WERI-Rb-1 (cell line): Measurements from ENCODE around the gene PCDHA12.

ENCODE experiments used
- DNase-seq: peaks from one replicate; pipeline ENCODE4 v3.0.0-alpha.2; 2020
- H3K27ac ChIP-seq: fragments of 250-450 bp; sonication (Bioruptor Pico); 2 replicates; pipeline ENCODE4 v1.5.1; 2020; ENCODE audit warnings: mild to moderate bottlenecking, moderate library complexity
- H3K27me3 ChIP-seq: fragments of 250-450 bp; sonication (Bioruptor Pico); 2 replicates; pipeline ENCODE4 v1.5.1; 2021; ENCODE audit warnings: mild to moderate bottlenecking, low read depth, moderate library complexity; ENCODE audit not compliant: insufficient read depth, severe bottlenecking
- H3K36me3 ChIP-seq: fragments of 250-450 bp; sonication (Bioruptor Pico); 2 replicates; pipeline ENCODE4 v1.5.1; 2020; ENCODE audit warnings: mild to moderate bottlenecking, moderate library complexity
- H3K4me3 ChIP-seq: 2 replicates; pipeline ENCODE4 v1.5.1; 2011; ENCODE audit warnings: low read depth, mild to moderate bottlenecking, control low read depth, low read length
- H3K9me3 ChIP-seq: fragments of 250-450 bp; sonication (Bioruptor Pico); 2 replicates; pipeline ENCODE4 v1.5.1; 2021; ENCODE audit warnings: mild to moderate bottlenecking, moderate library complexity; ENCODE audit not compliant: severe bottlenecking
- TF ChIP-seq, protein P1 (sequence below): IDR thresholded peaks from 2 replicates; pipeline ENCODE4 v1.5.1; 2011; ENCODE audit warnings: low read depth, mild to moderate bottlenecking, control low read depth, inconsistent platforms, low read length

PCDHA12 gene

DNA sequence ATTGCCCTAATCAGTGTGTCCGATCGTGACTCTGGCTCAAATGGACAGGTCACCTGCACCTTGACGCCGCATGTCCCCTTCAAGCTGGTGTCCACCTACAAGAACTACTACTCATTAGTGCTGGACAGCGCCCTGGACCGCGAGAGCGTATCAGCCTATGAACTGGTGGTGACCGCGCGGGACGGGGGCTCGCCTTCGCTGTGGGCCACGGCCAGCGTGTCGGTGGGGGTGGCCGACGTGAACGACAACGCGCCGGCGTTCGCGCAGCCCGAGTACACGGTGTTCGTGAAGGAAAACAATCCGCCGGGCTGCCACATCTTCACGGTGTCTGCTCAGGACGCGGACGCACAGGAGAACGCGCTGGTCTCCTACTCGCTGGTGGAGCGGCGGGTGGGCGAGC, 8.3 kb downstream of the PCDHA12 start:
- no peak for DNase-seq
- H3K27ac ChIP-seq: no peak overlapping the region
- TF ChIP-seq, protein P1, sequence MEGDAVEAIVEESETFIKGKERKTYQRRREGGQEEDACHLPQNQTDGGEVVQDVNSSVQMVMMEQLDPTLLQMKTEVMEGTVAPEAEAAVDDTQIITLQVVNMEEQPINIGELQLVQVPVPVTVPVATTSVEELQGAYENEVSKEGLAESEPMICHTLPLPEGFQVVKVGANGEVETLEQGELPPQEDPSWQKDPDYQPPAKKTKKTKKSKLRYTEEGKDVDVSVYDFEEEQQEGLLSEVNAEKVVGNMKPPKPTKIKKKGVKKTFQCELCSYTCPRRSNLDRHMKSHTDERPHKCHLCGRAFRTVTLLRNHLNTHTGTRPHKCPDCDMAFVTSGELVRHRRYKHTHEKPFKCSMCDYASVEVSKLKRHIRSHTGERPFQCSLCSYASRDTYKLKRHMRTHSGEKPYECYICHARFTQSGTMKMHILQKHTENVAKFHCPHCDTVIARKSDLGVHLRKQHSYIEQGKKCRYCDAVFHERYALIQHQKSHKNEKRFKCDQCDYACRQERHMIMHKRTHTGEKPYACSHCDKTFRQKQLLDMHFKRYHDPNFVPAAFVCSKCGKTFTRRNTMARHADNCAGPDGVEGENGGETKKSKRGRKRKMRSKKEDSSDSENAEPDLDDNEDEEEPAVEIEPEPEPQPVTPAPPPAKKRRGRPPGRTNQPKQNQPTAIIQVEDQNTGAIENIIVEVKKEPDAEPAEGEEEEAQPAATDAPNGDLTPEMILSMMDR: no peak
- H3K36me3 ChIP-seq: no peaks in the 10 kb centered on the region; the same call in none of the 2 replicates
- H3K27me3 ChIP-seq: no peaks in the 10 kb centered on the region
- H3K9me3 ChIP-seq: no peaks in the 10 kb centered on the region
- no peak overlapping the region for H3K4me3 ChIP-seq

DNA sequence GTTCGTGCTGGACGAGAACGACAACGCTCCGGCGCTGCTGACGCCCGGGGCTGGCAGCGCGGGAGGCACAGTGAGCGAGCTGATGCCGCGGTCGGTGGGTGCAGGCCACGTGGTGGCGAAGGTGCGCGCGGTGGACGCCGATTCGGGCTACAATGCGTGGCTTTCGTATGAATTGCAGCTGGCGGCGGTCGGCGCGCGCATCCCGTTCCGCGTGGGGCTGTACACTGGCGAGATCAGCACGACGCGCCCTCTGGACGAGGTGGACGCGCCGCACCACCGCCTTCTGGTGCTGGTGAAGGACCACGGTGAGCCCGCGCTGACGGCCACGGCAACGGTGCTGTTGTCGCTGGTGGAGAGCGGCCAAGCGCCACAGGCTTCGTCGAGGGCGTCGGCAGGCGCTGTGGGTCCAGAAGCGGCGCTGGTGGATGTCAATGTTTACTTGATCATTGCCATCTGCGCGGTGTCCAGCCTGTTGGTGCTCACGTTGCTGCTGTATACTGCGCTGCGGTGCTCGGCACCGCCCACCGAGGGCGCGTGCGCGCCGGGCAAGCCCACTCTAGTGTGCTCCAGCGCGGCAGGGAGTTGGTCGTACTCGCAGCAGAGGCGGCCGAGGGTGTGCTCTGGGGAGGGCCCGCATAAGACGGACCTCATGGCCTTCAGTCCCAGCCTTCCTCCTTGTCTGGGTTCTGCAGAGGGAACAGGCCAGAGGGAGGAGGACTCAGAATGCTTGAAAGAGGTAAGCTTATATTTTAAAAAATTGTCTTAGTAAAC, 9.0 kb downstream of the PCDHA12 start:
- TF ChIP-seq, protein P1: no peak
- Histone ChIP-seq H3K27ac (no peak overlapping the region), H3K36me3 (no peaks in the 10 kb centered on the region; the same call in none of the 2 replicates), H3K9me3 (no peaks in the 10 kb centered on the region), H3K4me3 (no peak overlapping the region), H3K27me3 (no peaks in the 10 kb centered on the region)
- no peak for DNase-seq

DNA sequence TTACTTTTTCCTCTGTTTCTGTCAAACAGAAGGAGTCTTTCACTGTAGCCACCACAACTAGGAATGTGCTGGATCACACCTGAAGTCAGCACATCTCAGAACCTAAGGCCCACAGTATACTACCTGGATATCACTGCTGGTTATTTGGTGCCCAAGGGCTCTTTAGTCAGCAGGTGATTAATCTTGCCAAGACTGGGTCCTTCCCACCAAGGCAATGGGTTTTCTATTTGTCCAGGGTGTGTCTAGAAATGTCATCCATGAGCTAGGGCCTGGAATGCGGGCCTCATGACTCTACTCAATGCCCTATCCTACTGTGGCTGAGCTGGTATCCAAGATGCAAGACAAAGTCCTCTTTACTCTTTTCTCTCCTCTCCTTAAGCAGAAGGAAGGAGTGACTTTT, 41.2 kb downstream of the PCDHA12 start:
- no peak for DNase-seq
- TF ChIP-seq, protein P1: no peak
- no peaks in the 10 kb centered on the region for H3K9me3 ChIP-seq
- H3K36me3 ChIP-seq: no peaks in the 10 kb centered on the region
- H3K4me3 ChIP-seq: no peak overlapping the region
- no peaks in the 10 kb centered on the region for H3K27me3 ChIP-seq
- H3K27ac ChIP-seq: no peak overlapping the region

DNA sequence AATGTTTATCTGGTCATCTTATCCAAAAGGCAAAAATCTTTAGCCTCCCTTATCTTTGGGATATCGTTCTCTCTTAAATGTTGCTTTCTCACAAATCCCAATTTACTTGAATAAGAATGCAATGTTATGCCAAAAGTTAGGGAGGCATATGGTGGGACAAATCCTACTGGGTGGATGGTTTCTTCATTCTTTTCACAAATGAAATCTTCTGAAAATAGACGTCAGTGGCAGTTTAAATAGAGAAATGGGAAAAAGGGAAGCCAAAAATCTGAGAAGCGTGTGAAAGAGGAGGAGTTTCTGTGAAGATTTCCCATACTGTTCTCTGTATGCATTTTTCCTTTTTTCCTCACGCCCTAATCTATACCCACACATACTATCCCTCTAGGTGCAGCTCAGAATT, 48.5 kb downstream of the PCDHA12 start:
- Histone ChIP-seq H3K9me3 (no peaks in the 10 kb centered on the region), H3K27me3 (no peaks in the 10 kb centered on the region), H3K4me3 (no peak overlapping the region), H3K36me3 (peaks cover 2% of the 10 kb centered on the region; the same call in 1 of the 2 replicates), H3K27ac (no peak overlapping the region)
- no peak for DNase-seq
- TF ChIP-seq, protein P1: no peak

DNA sequence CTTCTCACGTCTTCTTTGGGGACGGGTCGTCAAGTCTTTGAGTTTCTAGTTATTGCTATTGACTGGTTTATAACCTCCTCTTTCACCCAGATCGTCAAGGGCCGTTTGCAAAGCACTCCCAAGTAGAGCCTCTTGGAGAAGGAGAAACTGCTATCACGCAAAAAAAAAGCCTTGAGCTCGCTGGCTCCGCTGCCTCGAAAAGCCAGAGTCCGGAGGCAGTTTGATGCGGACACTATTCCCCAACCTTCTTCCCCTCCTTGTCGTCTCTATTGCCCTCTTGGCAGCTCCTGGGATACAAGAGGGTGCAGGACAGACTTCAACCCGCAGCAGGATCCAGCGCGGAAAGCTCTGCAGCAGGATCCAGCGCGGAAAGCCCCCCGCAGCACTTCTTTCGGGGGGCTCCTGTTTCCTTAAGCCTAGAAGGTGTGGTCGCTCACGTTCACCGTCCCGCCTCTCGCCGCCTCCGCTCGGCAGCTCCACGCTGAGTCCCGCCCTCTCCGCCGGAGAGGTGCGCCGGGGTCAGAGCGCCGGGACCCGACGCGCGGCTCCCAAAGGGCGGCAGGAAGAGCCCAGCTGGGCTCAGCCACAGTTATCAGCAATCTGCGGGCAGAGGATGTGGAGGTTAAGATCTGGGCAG, 50.8 kb downstream of the PCDHA12 start, which contains the start of gene PCDHAC1:
PCDHAC1 (plus strand) TSS at position 494 of the 637 bp plus-strand sequence. CDS start 594 bp downstream, outside the sequence.
- peak within 1 kb of the TSS; percentile 61 for H3K4me3 ChIP-seq
- TF ChIP-seq, protein P1: no peak
- peak within 1 kb of the TSS; percentile 55 for H3K27ac ChIP-seq
- peaks cover 2% of the 10 kb centered on the region; the same call in 1 of the 2 replicates for H3K36me3 ChIP-seq
- DNase-seq: peak; percentile 67
- no peaks in the 10 kb centered on the region for H3K9me3 ChIP-seq
- no peaks in the 10 kb centered on the region for H3K27me3 ChIP-seq
